Measurements from ENCODE around the gene KSR2. TPM values are rescaled to one million over a fixed set of nuclear protein-coding genes. Genes with fewer than 3 reads are reported as not detected.

The KSR2 gene
- total and polyA plus RNA-seq, 10 of the 15 experiments (the other 5 are each of a cell fraction or from before 2014, with no cell fraction given) = under 0.01 to 1.5 (median 0.01) TPM; not detected in 3

DNA sequence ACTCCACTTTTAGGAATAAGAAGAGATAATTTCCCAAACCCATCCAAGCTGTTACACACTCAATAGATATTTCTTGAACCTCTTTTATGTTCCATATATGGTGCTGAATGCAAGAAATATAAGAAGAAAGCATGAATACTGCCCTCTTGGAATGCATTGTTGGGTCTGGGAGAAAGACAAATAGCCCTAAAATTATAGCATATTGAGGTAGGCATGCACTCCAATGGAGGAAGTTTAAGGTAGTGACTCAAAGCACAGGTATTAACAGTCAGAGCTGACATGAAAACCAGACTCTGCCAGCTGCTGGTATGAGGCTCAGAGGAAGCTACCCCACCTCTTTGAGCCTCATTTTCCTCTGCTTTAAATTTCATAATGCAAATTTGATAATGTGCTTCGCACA is 346.0 kb downstream of the KSR2 start:
- BruUV-seq (replicated peaks) = no TSS peak
- Histone ChIP-seq H2AFZ (ENCODE audit: control insufficient read depth, low read depth, low read length) (no peak overlapping the region), H3K4me3 (no peak overlapping the region), H3K36me3 (ENCODE audit: control insufficient read depth in 2 of 2, insufficient read depth in 2 of 2, low read length in 1 of 2) (no peaks in the 10 kb centered on the region), H3K79me2 (ENCODE audit: control insufficient read depth, insufficient read depth, low read length) (no peaks in the 10 kb centered on the region), H4K20me1 (ENCODE audit: control insufficient read depth, insufficient read depth) (no peaks in the 10 kb centered on the region), H3K4me1 (ENCODE audit: control insufficient read depth, insufficient read depth, low read length) (no peaks in the 10 kb centered on the region), H3K27ac (ENCODE audit: control insufficient read depth, insufficient read depth) (no peak overlapping the region), H3K9ac (ENCODE audit: control insufficient read depth, insufficient read depth, low read length) (no peak overlapping the region), H3K27me3 (replicated peaks in 1 of 2; ENCODE audit: control insufficient read depth in 2 of 2, insufficient read depth in 2 of 2, low read length in 1 of 2) (no peaks in the 10 kb centered on the region; a peak in 1 of 4 replicates), H3K9me3 (replicated peaks; ENCODE audit: control insufficient read depth, insufficient read depth, low read length) (no peaks in the 10 kb centered on the region), H3K4me2 (ENCODE audit: control insufficient read depth, insufficient read depth) (no peak overlapping the region)
- in situ Hi-C loops (cut with MboI) (no loop called here), intact Hi-C loops (cut with micrococcal nuclease; ENCODE audit: unreplicated experiment) (no loop called here)
- FAIRE-seq (no peak), DNase-seq (ENCODE audit: low read depth, low spot score) (no peak), ATAC-seq (no peak)
- ChIA-PET CTCF (no interaction called here), POLR2A (no interaction called here), RAD21 (ENCODE audit: unreplicated experiment) (no interaction called here), SMC1A (ENCODE audit: uncharacterized antibody, unreplicated experiment) (no interaction called here)
- TF ChIP-seq, protein P1, sequence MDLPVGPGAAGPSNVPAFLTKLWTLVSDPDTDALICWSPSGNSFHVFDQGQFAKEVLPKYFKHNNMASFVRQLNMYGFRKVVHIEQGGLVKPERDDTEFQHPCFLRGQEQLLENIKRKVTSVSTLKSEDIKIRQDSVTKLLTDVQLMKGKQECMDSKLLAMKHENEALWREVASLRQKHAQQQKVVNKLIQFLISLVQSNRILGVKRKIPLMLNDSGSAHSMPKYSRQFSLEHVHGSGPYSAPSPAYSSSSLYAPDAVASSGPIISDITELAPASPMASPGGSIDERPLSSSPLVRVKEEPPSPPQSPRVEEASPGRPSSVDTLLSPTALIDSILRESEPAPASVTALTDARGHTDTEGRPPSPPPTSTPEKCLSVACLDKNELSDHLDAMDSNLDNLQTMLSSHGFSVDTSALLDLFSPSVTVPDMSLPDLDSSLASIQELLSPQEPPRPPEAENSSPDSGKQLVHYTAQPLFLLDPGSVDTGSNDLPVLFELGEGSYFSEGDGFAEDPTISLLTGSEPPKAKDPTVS (IDR thresholded peaks at IDR 0.05; ENCODE audit: low read depth, low read length) = no peak
- no peak for TF ChIP-seq HDAC6 (IDR thresholded peaks at IDR 0.05; ENCODE audit: unreplicated experiment)
- TF ChIP-seq HCFC1 (IDR thresholded peaks at IDR 0.05; ENCODE audit: low read length) = no peak
- no peak for TF ChIP-seq RFX5 (IDR thresholded peaks at IDR 0.05; ENCODE audit: low read depth, low read length)
- TF ChIP-seq CBFB (IDR thresholded peaks at IDR 0.05; ENCODE audit: low read depth) = no peak
- no peak for TF ChIP-seq BHLHE40 (IDR thresholded peaks at IDR 0.05; ENCODE audit: borderline replicate concordance in 1 of 2, low read depth in 2 of 2, low read length in 1 of 2)
- TF ChIP-seq CREB1 (IDR thresholded peaks at IDR 0.05; ENCODE audit: low read depth) = no peak
- no peak for TF ChIP-seq CBX3 (IDR thresholded peaks at IDR 0.05; ENCODE audit: borderline replicate concordance, low read depth)
- no peak for TF ChIP-seq KLF5 (IDR thresholded peaks at IDR 0.05; ENCODE audit: partially characterized antibody)
- no peak for TF ChIP-seq ZBED1 (IDR thresholded peaks at IDR 0.05; ENCODE audit: borderline replicate concordance)
- WGBS (ENCODE audit: insufficient coverage, insufficient replicate concordance, low lambda C conversion rate, missing lambda C conversion rate) = 0% methylated on average over 1 of the region's 1 CpG

All from GM12878 (cell line).